Fibroblast of skin of back (primary cell): Measurements from ENCODE around the gene ATP6V0E1.
"Not testable (repeated sequence)": the region's sequence is repeated elsewhere in the genome, so short reads cannot be mapped to it uniquely, and the experiment has no call there.

ENCODE experiments used
- DNase-seq: peaks from one replicate; pipeline ENCODE4 v3.0.0-alpha.2; 2013

Gene ATP6V0E1

DNA sequence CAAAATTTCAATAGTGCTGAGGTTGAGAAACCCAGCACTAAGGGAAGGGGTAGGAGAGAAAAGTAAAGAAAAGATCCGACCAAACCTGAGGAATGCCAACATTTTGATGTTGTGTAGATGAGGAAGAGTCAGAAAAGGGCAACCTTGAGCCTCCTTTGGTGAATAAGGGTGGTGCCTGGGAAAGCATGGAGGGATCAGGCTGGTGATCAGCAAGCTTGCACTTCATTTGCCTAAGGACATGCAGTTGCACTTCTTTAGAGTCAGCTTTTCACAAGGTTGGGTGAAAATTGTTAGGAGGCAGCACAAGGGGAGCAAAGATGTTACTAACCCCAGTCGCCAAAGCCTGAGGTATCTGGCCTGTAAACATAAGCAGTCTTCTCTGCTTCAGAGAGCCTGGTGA lies 20.4 kb downstream of the ATP6V0E1 start:
- DNase-seq: no peak

GRCh38 chr5:173004447-173004846 lies 20.9 kb downstream of the ATP6V0E1 start:
- DNase-seq: no peak

DNA sequence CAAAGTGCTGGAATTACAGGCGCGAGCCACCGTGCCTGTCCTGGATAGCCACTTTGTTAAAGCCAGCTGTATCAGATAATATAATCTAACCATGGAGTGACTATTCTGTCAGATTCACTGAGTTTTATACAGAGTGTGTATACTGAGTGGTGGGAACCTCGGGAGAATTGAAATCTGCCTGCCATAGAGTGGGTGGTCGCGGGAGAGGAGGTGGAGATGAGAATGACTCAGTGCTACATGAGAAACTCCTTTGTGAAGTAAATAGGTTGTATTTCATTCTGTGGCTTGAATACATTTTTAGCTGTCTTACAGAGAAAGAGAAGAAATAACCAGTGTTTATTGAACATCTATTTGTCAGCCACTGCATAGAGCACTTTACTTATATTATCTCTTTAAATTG lies 26.4 kb downstream of the ATP6V0E1 start:
- DNase-seq: peak; percentile 22

DNA sequence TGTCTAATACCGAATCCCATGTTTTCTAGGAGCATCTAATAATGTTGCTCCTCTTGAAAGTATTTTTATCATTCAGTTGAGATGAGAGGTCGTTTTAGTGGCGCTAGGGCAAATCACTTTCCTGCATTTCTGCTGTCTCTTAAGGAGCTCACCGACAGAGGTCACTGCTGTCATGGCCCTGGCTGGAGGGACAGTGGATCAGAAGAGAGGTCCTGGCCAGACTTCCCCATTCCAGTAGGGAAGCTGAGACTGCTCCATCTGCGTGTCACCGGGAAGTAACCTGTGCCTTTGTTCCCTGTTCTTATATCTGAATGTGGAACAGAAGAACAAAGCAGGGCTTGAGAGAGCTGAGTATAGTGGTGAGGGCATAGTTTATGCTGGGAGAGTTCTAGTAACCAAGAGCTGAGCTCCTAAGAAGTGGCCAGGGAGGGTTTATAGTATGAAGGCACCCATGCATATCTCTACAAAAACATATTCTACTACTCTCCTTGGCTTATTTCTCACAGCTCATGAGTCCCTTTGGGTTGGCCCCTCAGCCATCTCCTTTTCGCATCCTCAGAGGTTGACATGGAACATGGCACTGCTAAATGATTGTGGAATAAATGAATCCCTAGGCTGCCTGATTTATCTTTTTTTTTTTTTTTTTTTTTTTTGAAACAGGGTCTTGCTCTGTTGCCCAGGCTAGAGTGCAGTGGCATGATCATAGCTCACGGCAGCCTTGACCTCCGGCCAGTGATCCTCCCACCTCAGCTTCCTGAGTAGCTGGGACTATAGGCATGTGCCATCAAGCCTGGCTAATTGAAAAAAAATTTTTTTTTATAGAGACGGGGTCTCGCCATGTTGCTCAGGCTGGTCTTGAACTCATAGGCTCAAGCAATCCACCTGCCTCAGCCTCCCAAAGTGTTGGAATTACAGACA lies 27.2 kb downstream of the ATP6V0E1 start:
- peak; percentile 23 for DNase-seq

- no peak for DNase-seq
Measured at GRCh38 chr5:173011566-173011965, 28.0 kb downstream of the ATP6V0E1 start.

- DNase-seq: no peak
Measured at GRCh38 chr5:173012882-173013281, 29.3 kb downstream of the ATP6V0E1 start.

DNA sequence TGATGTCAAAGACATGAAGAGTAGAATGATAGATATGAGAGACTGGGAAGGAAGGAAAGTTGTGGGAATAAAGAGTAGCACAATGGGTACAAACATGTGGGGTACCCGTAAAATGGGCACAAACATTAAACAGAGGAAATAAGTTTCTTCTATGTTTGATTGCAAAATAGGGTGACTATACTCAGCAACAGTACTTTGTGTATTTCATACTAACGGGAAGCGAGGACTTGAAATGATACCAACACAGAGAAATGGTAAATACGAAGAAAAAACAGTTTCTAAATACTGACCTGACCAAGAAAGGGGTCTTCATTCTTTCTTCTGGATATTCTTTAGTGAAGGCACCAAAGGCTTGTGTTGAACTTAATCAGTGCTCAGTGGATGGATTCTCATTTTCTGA lies 31.1 kb downstream of the ATP6V0E1 start:
- DNase-seq: no peak

GRCh38 chr5:173015192-173015591 lies 31.6 kb downstream of the ATP6V0E1 start:
- no peak for DNase-seq

DNA sequence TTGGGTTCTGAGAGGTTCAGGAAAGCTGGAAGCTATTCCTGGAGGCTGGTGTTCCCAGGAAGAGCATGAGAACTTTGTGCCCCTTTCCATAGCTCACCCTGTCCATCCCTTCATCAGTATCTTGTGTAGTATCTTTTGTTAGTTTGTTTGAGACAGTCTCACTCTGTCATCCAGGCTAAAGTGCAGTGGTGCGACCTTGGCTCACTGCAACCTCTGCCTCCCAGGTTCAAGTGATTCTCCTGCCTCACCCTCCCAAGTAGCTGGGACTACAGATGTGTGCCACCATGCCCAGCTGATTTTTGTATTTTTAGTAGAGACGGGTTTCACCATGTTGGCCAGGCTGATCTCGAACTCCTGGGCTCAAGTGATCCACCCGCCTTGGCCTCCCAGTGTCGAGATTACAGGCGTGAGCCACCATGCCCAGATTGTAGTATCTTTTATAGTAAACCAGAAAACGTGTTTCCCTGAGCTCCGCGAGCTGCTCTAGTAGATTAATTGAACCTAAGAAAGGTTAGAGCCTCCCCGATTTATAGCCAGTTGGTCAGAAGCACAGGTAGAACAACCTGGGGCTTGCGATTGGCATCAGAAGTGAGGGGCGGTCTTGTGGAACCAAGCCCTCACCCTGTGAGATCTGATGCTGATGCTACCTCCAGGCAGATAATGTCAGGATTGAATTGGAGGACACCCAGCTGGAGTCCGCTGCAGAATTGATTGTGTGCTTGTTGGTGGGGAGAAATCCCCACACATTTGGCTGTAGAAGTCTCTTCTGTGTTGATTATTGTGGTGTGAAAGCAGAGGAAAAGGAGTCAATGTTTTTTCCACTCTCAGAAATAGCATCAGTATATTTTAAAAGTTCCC lies 32.3 kb downstream of the ATP6V0E1 start:
- DNase-seq: no peak

DNA sequence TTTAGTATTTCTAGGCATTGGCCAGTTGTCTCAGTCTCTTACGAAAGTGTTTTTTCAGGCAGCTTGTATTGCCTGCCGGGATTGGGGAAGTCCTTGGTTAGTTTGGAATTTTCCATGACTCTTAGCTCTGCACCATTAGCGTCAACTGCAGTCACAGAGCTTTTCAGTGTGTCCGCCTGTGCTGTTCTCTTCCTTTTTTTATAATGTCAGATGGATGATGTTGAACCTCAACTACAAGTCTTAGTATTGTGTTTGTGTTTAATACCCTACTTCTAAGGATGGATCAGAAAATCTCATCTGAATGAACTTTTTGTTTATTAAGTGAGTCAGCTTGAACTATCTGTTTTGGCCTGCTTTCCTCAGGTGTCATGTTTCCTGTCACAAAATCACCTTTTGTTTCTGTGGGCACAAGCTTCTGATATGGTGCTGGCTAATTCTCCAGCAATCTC lies 33.1 kb downstream of the ATP6V0E1 start:
- DNase-seq: peak; percentile 22

- not testable (repeated sequence) for DNase-seq
Measured at GRCh38 chr5:173017087-173017486, 33.5 kb downstream of the ATP6V0E1 start.

GRCh38 chr5:173018358-173018757 lies 34.8 kb downstream of the ATP6V0E1 start:
- DNase-seq: no peak

DNA sequence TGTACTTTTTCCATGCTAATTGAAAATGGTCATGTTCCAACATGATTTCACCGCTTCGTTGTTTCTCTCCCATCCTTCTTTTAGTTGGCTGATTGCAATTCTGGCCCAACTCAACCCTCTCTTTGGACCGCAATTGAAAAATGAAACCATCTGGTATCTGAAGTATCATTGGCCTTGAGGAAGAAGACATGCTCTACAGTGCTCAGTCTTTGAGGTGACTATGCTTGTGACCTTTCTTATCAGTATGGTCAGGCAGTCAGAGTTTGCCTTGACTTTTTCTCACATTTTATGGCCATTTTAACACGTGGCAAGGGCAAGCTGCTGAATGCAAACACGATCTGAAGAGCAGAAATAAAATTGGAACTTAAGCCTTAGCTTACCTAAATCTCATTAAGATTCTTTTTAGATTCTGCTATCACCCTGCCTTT lies 36.6 kb downstream of the ATP6V0E1 start:
- DNase-seq: no peak

- no peak for DNase-seq
Measured at GRCh38 chr5:173020643-173021042, 37.1 kb downstream of the ATP6V0E1 start.

DNA sequence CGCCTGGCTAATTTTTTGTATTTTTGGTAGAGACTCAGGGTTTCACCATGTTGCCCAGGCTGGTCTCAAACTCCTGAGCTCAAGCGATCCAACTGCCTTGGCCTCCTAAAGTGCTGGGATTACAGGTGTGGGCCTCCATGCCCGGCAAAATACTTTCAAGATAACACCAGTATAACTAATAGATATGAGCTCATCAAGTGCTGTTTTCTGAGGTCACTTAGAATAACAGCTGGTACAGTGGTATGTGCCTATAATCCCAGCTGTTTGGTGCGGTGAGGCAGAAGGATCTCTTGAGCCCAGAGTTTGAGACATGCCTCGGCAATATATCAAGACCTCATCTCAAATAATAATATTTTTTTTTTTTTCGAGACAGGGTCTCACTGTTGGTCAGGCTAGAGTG lies 42.1 kb downstream of the ATP6V0E1 start:
- DNase-seq: peak; percentile 20

DNA sequence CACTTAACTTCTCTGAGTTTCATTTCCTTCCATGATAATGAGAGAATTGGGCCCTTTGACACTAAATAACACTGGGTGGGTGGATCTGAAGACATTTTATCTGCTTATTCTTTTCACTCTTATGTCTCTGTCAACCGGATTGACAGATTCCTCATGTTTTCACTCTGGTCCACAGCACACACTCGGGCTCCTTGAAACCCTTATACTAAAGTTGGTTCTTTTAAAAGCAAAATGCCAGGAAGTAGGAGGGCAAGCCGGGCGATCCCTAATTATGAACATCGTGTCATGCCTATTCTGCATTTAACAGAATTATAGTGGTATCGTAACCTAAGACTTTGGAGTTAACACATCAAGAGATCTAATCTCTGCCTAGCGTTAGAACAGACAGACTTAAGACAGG lies 44.3 kb downstream of the ATP6V0E1 start:
- DNase-seq: no peak

DNA sequence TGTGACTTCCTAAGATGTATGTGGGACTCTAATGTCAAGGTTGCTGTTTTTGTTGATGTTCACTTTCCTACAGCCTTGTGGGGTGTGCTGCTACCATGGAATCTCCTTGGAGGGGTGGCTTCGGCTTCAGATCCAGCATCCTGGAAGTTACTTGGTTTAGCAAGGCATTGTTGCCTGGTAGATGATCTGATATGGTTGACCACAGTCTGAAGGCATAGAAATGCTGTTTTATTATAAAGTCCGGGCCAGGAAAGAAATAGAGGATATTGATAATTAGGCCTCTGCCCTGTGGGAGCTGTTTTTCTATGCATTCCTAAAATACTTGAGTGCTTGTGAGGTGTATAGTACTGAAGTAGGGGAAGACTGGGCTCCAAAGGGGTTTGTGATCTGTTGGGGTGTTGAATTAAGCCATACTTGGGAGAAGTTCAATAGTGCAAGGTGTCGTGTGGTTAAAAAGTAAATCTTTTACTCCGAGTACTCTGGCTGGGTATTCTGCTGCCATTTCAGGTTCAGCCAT lies 45.3 kb downstream of the ATP6V0E1 start:
- no peak for DNase-seq

GRCh38 chr5:173029499-173029921 lies 45.9 kb downstream of the ATP6V0E1 start:
- DNase-seq: no peak

DNA sequence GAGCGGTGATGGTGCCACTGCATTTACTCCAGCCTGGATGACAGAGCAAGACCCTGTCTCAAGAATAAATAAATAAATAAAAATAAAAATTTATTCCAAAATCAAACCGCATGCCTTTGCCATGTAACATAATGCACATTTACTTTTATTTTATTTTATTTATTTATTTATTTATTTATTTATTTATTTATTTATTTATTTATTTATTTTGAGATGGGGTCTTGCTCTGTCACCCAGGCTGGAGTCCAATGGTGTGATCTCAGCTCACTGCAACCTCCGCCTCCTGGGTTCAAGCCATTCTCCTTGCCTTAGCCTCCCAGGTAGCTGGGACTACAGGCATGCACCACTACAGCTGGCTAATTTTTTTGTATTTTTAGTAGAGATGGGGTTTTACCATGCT lies 48.5 kb downstream of the ATP6V0E1 start:
- not testable (repeated sequence) for DNase-seq

DNA sequence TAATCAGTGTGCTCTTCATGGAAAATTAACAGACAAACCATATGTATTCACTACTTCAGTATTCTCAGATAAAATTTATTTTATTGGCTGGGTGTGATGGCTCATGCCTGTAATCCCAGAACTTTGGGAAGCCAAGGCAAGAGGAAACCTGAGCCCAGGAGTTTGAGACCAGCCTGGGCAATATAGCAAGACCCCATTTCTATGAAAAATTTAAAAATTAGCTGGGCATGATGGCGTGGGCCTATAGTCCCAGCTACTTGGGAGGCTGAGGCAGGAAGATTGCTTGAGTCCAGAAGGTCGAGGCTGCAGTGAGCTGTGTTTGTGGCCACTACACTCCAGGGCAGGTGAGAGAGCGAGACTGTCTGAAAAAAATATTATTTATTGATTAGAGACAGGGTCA lies 49.2 kb downstream of the ATP6V0E1 start:
- DNase-seq: no peak

- no peak for DNase-seq
Measured at GRCh38 chr5:173033923-173034322, 50.4 kb downstream of the ATP6V0E1 start.

DNA sequence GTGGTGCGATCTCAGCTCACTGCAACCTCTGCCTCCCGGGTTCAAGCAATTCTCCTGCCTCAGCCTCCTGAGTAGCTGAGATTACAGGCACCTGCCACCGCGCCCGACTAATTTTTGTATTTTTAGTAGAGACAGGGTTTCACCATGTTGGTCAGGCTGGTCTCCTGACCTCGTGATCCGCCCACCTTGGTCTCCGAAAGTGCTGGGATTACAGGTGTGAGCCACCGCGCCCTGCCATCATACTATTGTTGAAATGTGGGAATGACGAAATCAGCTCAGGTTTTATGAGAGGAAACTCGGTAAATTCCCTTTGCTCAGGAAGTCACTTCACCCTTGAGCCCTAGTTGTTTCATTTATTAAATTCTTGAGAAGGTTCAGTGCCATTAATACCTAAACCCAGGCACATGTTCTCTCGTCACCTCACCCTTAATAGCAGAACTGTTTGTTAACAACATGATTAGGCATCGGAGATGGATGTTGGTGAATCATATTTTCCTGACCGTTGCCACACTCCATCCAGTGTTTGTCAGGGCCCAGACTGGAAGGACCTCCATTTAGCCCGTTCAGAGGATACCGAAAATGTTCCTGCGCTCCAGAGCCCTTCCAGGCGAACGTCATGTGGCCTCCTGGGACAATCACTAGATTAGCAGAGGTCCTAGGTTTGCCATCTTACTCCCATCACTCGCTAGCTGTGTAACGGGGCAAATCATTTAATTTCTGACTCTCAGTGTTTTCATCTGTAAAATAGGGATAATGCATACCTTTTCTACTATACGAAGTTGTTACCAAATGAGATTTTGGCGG lies 52.5 kb downstream of the ATP6V0E1 start:
- no peak for DNase-seq
